G401 (cell line): ENCODE results near the gene PPL. TPM values are rescaled to one million over a fixed set of nuclear protein-coding genes. Genes with fewer than 3 reads are reported as not detected.

ENCODE experiments used
- DNase-seq: peaks from one replicate; pipeline ENCODE4 v3.0.0-alpha.2; 2015; ENCODE audit warnings: low spot score
- in situ Hi-C: cut with HindIII; loops from 2 replicates; pipeline ENCODE4 v1.10.0; 2016; ENCODE audit warnings: low sequenced_read_pairs, mixed read lengths
- total RNA-seq: library from RNA; depleted of rRNA; stranded (reverse); fragments of >200 nt; shearing (Covaris generic); gene quantifications from 2 replicates; pipeline ENCODE4 v1.2.3, GENCODE V29; 2014

The PPL gene
- total RNA-seq, 1 experiment from 2014 or later, result 41.0 TPM

- peak; percentile 8 for DNase-seq
- in situ Hi-C loops, result no loop called here
Measured at GRCh38 chr16:4894276-4895150, 42.4 kb downstream of the PPL start.

DNA sequence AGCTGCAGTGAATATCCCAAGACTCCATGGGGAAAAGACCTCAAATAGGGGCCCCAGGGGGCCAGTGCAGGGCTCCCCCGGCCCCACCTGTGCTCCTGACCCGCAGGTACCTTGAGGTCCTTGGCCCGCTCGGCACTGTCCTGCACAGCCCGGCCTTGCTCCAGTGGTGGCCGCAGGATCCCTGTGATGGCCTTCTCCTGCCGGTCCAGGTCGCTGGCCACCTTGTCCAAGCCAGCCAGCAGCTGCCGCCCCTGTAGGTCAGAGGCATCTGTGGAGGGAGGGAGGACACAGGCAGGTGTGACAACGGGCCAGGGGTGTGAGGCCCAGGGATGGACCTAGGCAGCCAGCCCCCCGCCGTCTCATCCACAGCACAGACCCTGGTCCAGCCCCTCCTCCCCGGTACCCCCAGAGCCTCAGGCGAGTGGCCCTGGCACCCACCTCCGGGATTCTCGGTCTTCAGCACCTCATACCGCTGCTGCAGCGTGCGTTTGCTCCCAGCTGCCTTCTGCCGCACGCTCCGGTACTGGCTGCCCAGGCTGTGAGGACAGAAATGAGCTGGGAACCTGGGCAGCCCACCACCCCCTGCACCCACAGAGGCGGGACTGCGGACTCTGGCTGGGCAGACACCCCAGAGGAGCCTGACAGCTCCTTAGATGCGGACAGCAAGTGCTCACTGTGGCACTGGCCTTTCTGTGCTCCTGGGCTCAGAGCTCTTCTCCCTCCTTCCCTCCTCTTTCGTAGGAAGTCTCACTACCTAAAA is 43.7 kb downstream of the PPL start:
- in situ Hi-C loops, result no loop called here
- no peak for DNase-seq

- DNase-seq, result peak; percentile 26
- in situ Hi-C loops, result no loop called here
Measured at GRCh38 chr16:4892361-4893102, 44.4 kb downstream of the PPL start.

DNA sequence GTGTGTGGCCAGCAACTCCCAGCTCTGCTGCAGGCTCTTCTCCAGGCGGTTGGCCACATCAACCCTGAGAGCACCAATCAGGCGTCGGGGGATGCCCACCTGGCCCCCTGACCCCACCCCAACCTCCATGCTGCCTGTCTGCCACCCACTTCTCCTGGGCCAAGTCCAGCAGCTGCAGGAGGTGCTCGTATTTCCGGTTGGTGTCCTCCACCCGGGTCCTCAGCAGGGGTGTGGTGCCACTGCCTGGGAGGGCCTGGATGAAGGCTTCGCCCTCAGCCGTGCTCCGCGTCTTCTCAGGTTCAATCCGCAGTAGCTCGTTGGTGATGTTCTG is 45.1 kb downstream of the PPL start:
- in situ Hi-C loops, result no loop called here
- DNase-seq, result no peak

DNA sequence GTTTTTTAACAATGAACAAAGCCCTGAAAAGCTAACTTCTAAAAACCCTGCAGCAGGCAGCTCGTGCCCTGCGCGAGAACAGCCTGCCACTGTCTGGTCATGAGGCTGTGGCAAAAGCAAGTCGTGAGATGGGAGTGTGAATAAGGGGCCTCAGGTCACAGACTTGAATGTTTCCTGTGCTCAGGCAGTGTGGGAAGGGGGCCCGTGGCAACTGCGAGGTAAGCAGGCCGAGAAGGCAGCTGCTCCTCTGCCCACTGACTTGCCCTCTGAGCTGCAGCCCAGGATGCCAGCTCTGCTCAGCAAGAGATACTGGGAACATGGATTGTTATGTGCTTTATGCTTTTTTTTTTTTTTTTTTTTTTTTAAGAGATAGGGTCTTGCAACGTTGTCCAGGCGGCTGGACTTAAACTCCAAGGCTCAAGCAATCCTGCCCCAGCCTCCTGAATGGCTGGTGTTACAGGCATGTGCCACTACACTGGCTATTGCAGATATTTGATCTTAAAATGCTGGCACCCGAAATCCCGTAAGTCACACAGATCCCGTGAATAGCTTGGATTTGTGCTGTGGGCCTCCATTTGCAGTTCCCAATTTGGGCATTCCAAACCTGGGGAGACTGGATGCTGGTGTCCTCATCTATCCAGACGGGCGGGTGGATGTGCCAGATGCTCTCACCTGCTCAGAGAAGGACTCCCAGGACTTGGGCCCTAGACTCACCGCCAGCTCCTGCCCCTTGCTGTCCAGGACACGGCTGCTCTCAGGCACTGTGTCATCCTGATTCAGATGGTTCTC is 45.7 kb downstream of the PPL start:
- in situ Hi-C loops, result no loop called here
- peak; percentile 11 for DNase-seq

DNA sequence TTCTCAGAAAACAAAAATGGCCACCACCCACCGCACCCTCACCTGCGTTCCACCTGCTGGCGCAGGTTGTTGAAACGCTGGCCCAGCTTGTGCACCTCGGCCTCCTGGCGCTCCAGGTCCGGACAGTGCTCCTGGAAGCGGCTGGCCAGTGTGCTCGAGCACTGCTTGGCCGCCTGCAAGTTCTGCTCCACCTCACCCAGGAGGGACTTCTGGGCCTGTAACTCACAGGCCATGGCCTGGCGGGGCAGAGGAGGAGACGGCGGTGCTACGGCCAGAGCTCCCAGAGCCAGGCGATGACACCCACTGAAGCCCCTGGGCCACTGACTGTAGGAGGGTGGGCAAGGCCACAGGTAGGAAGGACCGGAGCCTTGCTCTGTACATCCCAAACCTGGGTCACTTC is 46.3 kb downstream of the PPL start:
- in situ Hi-C loops, result no loop called here
- no peak for DNase-seq

DNA sequence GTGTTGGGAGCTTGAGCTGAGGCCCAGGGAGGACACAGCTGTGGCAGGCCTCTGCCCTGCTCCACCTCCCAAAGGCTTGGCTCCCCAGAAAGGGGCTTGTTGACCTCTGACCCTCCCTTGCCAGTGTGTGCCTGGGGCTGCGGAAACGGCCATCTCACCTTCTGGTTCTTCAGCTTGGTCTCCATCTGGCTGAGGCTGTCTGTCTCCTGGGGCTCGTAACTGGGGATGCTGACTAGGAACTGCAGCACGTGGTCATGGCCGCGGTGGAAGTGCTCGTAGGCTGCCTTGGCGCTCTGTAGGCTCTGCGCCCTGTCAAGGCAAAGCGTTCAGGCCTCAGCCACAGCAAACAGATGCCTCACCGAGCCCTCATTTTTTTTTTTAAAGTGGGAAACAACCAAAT is 46.9 kb downstream of the PPL start:
- in situ Hi-C loops, result no loop called here
- no peak for DNase-seq

GRCh38 chr16:4888428-4889135 is 48.4 kb downstream of the PPL start:
- in situ Hi-C loops, result no loop called here
- peak; percentile 28 for DNase-seq

DNA sequence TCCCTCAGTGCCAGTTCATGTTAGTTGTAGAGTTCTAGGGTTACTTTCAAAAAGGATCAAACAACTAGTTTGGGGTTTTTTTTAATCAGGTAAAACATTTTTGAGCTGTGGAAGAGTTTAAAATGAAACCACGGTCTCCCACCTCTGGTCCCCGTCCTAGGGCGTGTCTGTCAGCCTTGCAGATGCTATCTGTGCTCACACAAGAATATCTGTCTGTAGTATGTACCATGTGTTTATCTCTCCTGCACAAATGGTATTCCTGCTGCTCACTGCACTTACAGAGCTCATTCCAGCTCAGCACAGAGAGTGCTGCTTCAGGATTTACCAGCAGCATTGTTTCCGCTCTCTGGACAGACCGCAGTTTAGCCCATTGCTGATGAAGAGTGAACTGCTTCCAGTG is 50.8 kb downstream of the PPL start:
- DNase-seq, result no peak
- in situ Hi-C loops, result no loop called here

GRCh38 chr16:4884972-4885874 is 51.7 kb downstream of the PPL start:
- no peak for DNase-seq
- in situ Hi-C loops, result no loop called here

GRCh38 chr16:4884209-4884608 is 52.7 kb downstream of the PPL start:
- in situ Hi-C loops, result no loop called here
- no peak for DNase-seq

DNA sequence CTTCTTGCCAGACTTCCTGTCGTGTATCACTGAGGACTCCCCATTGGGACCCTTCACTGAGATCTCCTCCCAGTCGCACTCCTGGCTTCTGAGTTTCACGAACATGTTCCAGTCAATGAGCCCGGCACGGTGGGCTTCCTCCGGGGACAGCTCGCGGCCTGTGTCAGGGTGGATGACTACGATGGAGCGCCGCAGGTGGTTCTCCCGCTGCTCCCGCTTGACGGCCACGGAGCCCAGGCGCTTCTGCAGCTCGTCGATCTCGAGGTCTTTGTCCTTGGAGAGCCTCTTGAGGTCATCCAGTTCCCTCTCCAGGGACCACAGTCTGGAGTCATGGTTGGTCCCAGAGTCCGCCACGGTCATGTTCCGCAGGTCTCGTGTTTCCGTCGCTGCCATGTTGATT is 53.4 kb downstream of the PPL start:
- in situ Hi-C loops, result no loop called here
- DNase-seq, result no peak

- DNase-seq, result peak; percentile 43
- in situ Hi-C loops, result no loop called here
Measured at GRCh38 chr16:4882633-4883285, 54.2 kb downstream of the PPL start.

DNA sequence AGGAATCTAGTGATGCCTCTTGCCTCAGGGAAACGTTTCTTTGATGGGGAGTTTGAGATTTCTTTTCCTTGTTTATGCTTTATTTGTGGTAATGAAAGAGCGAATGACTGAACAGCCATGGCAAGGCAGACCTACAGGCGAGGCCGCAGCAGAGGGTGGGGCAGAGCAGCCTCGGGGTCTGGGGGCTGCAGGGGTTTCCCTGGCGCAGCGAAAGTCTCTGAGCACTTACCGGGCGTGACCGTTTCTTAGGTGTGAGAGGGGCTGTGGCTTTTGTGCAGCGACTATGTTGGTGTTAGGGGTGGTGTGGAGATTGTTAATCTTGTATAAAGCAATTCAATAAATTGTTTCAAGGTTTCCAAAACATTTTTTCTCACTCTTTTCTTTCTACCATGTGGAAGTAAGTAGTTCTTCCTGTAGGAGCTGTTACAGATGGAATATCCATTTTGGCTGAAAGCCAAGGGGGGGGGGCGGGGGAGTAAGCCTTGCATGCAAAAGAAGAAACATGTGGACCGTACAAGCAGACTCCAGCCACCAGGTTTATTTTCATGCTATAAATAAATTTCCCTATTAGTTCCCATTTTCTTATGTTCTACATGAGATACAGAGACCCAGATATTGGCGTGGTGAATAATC is 54.8 kb downstream of the PPL start:
- in situ Hi-C loops, result no loop called here
- DNase-seq, result no peak

DNA sequence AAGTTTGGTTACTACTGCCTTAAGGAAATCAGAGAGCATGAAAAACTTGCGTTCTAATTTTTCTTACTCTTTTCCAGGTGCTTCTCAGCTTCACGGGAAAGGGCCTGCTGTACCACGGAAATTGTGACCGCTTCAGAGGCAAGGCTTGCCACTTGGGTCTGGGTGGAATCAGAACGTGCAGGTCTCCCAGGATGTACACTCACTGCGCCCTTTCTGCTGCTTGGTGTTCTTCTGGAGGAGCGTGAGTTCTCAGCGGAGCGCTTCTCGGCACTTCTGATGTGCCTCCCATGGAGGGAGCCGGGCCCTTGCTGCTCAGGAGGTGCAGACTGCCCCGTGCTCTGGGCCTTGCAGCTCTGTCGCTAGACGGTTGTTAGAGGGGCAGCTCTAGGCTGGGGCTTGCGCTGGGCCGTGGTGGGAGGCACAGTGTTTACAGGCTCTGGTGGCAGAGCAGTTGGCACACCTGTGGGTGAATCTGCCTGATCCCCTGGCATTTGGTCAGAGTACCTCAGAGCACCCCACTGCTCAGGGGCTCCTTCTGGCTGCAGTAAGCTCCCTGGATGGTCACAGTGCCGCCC is 56.9 kb downstream of the PPL start:
- in situ Hi-C loops, result no loop called here
- no peak for DNase-seq

DNA sequence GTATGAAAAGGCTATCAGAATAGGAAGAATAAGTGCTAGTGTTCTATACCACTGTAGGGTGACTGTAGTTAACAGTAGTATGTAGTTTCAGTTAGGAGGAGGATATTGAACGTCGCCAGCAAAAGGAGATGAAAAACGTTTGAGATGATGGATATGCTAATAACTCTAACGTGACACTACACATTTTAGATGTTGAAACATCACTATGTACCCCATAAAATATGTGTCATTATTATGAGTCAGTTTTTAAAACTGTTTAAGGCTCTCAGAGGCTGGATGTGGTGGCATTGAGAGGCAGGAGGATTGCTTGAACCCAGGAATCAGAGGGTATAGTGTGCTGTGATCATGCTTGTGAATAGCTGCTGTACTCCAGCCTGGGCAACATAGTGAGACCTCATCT is 57.9 kb downstream of the PPL start:
- DNase-seq, result no peak
- in situ Hi-C loops, result no loop called here

DNA sequence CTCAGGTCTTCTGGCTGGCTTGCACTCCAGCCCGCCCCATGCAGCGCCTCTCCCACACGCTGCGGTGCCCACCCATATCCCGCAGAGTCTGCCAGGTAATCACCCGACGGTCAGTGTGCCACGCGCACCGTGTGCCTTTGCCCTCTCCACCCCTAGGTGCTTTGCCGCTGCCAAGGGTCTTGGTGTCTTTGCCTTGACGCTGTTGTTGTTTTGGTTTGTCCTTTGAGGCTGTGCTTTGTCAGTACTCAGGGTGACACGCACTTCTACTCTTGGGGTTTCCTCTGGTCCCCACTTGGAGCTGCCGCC is 59.6 kb downstream of the PPL start:
- in situ Hi-C loops, result no loop called here

More for the DNA sequence above, 59.6 kb downstream of the PPL start:
- no peak for DNase-seq
